Stimulated activated CD8-positive, alpha-beta memory T cell treated with anti-CD3 and anti-CD28 coated beads, Interleukin-15, amount 100 ng/mL, for 1 hour (primary cell): ENCODE data around the gene SLC51B.
A peak's percentile ranks its signal among the peaks of the same experiment; 100 is the strongest.
"Not testable (repeated sequence)": the region's sequence is repeated elsewhere in the genome, so short reads cannot be mapped to it uniquely, and the experiment has no call there.

Experiments
- DNase-seq: peaks from one replicate; pipeline ENCODE4 v3.0.0-alpha.2; 2020; ENCODE audit warnings: low read depth

SLC51B gene

DNA sequence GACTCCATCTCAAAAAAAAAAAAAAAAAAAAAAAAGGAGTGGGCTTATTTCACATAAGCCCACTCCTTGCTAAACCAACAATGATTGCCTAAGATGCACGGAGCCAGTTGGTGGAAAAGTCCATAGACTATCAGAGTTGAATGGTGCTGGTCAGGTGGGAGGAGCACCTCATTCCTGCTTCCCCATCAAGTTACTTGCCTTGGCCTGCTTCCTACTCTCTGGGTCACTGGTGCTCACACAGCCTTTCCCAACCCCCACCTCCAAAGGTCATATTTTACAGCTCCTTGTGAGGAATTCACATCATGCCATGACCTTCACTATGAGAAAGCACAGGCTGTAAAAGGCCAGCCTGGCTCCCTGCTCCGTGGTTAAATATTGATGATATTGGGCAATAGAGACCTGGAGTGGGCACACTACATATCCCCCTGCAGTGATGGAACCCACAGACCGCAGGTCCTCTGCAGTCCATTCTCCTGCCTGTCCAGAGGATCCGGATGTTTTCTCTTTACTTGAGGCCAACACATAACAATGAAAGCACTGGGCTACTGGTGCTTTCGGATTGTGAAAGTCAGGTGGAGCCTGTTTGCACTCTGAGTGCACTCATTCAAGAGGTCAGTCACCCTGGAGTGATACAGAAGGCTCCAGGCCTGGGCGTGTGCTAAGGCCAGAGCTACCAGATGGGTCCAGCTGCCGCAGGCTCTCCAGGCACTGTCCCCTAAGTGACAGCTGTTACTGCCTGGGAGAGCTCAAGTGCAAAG, at the start of gene SLC51B:
TSS of gene SLC51B (plus strand) at position 664 of the 758 bp plus-strand sequence. CDS start 4,618 bp downstream, outside the sequence.
- DNase-seq: no peak

DNA sequence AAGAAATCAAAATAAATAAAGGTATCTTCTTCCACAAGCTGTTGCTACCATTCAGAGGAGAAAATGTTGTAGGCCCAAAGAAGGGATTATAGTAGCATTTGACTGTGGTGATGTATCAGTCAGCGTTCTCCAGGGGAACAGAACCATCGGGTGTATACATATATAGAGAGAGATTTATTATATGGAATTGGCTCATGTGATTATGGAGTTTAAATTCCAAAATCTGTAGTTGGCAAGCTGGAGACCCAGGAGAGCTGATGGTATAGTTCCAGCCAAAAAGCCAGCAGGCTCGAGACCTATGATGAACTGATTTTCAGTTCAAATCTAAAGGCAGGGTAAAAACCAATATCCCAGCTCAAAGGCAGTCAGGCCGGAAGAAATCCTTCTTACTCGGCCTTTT, 48.1 kb upstream of the SLC51B start:
- no peak for DNase-seq

GRCh38 chr15:64997745-64998375, 47.3 kb upstream of the SLC51B start:
- no peak for DNase-seq

DNA sequence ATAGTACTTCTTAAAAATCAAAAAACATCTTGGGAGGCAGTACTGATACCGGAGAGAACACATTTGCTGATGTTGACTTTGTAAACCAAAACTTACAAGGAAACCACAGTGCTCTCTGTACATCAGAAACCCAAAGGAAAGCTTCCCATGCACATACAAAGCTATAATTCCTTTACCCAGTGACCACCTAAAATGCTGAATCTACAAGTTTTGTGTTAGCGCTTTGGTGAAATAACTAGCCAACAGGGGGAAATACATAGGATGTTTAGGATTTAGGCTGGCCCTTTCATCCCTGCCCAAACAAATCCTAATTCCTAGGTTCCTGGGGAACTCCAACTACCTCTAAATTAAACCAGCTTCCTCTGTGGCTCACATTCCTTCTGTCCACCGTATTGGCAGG, 40.2 kb upstream of the SLC51B start:
- no peak for DNase-seq

GRCh38 chr15:65006876-65007275, 38.3 kb upstream of the SLC51B start:
- DNase-seq: no peak

DNA sequence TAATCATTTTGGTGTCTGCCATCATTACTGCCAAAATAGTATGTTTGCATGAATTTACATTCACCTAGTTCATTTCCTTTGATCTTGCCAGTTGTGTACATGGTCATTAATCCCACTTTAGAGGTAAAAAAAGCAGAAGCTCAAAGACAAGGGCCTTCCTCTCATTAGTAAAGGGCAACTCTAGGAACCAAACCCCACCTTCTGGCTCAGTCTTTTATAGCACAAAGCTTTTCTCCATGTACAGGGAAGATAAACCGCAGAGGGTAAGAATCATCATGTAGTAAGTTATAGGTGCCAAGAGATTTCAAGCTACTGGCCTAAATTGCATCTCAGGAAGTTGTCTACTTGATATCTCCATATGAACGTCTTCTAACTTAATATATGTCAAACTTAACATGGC, 36.2 kb upstream of the SLC51B start:
- no peak for DNase-seq

GRCh38 chr15:65011198-65011597, 34.0 kb upstream of the SLC51B start:
- DNase-seq: not testable (repeated sequence)

DNA sequence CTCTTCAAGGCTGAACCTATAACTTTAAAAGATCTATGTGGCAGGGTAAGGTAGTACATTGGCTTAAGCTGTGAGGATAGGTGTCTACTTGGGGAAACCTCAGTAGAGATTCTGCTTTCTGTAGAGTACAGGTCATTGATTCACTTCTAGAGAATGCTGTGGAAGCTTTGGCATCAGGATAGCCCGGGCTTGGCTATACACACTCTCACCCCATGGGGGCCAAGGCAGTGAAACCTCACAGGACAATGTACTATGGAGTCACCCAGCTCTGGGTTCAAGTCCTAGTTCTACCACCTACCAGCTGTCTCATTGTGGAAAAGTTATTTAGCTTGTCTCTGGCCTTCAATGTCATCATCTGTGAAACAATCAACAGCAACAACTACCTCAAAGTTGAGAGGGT, 24.8 kb upstream of the SLC51B start:
- no peak for DNase-seq

- DNase-seq: no peak
These were observed 23.7 kb upstream of the SLC51B start for GRCh38 chr15:65021488-65021887.

DNA sequence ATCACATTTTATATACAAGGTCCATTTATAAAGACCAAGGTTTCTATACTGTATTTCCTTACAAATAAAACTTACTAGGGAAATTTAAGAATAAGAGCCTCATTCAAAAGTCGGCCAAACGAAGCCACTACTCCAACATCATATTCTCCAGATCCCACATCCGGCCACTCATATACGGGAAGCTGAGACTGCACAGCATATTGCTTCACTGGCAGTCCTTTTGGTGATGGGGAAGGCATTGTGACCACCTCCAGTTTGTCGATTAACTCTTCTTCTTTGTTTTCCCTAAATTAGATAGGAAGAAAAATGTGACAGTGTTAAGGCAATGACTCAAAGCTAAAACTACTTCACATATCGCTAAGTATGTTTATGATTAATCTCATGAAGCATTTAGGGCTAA, 18.4 kb upstream of the SLC51B start:
- DNase-seq: no peak

GRCh38 chr15:65027593-65027992, 17.6 kb upstream of the SLC51B start:
- DNase-seq: no peak

DNA sequence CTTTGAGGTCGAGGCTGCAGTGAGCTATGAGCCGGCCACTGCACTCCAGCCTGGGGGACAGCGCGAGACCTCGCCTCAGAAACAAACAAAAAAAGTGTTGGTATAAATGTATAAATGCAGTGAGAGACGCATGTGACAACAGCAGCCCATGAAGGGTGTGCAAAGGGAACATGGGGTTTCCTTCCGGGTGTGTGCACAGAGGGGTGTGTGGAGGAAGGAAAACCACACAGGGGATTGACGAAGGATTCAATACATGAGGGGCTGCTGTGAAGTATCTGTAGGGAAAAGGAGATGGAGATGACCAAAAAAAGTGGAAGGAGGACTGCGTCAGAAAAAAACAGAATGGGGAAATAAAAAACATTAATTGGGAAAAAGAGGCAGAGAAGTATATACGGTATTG, 16.8 kb upstream of the SLC51B start:
- DNase-seq: no peak

GRCh38 chr15:65028921-65029735, 16.1 kb upstream of the SLC51B start, which contains the start of gene MTFMT:
Gene MTFMT (minus strand): TSS chr15:65029639. CDS start chr15:65029613, 26 bp downstream.
- peak; percentile 94 for DNase-seq

DNA sequence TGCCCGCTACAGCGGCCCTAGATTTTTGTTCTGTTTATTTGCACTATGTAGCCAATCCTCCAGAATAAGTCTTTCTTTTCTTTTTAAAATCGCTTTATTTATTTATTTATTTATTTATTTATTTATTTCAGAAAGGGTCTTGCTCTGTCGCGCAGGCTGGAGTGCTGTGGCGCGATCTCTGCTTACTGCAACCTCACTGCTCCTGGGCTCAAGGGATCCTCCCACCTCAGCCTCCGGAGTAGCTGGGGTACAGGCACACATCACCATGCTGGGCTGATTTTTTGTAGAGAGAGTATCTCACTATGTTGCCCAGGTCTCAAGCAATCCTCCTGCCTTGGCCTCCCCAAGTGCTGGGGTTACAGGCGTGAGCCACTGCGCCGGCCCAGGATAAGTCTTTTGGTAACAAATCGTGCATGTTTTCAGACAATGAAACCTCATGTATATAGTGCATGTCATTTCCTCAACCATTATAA, 15.4 kb upstream of the SLC51B start:
- DNase-seq: no peak

DNA sequence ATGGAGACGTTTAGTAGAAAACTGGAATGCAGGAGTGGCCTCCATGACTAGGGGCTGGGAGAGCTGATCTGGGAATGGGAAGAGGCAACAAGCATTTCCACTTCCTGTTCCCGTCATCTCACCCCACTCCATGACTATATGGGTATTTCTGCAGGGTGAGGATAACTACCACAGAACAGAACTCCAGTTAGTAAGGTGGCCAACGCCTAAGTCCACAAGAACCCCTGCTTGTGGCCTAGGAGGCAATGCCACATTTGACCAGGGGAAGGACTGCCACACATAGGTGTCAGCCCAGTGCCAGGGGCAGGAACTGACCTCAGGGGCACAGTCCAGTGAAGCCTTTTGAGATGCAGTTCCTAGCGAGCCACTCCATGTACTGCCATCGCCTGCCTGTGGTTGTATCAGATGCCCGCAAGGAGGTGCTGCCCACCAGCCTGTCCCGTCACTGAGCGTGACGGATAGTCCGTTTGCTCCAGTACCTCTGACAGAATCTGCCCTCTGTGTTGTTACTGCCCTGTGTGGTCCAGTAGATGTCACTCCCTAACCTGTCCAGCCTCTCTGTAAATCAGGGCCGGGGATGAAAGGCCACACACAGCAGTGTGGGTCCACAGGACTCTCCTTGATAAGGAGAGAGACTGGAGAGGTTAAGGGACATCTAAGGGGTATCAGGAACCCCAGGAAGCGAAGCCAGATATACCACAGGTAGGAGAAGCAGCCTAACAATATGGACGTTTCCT, 12.2 kb upstream of the SLC51B start:
- no peak for DNase-seq

DNA sequence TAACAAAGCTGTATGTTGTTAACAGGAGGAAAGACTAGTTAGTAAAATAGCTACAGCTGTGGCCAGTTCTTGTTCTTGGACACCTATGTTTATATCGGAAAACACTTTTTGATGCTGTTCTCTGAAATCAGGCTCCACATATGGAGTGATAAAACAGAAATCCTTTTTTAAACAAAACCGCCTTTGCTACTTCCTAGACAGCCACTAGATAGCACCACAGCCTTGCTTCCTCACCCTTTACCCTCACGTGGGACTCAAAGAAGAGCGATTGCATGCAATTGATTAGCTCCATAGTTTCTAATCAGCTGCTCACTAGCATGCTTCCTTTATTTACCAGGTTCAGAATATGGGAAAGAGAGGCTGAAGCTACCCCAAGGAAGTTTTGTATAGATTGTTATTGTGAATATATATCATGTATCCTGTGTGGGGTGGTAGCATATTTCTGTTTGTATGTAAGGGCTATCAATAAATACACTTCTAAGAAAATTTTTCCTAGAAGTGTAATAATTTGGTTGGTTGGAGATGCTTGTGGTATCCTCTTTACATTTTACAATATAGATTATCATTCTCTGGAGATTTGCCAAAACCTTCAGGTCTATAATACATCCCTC, 11.4 kb upstream of the SLC51B start:
- no peak for DNase-seq

GRCh38 chr15:65034719-65035118, 10.5 kb upstream of the SLC51B start:
- no peak for DNase-seq

DNA sequence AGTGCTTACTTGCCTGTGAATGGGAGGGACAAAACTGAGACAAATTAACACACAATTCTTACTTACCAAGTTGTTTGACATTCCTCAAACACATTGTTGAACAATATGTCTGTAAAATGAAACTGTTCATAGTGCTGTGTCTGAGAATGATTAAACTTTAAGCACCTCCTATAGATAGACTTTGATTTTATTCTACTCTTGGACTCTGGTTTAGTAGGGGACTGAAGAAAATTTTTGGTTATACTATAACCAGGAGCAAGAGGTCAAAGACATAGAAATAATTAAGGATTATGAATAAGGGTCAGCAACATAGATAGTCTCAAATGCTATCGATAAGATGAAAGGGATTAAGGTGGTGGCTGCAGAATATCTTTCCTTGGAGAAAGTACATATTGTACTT, 7.9 kb upstream of the SLC51B start:
- no peak for DNase-seq

DNA sequence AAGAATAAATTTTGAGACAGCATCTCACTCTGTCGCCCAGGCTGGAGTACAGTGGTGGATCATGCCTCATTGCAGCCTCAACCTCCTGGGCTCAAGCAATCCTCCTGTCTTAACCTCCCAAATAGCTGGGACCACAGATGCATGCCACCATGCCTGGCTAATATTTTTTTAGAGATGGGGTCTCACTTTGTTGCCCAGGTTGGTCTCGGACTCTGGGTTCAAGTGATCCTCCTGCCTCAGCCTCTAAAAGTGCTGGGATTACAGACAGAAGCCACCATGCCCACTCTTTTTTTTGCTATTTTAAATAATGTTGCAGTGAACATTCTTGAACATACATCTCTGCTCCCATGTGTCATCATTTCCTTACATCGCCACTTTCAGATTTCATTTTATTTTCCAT, 6.8 kb upstream of the SLC51B start:
- no peak for DNase-seq

DNA sequence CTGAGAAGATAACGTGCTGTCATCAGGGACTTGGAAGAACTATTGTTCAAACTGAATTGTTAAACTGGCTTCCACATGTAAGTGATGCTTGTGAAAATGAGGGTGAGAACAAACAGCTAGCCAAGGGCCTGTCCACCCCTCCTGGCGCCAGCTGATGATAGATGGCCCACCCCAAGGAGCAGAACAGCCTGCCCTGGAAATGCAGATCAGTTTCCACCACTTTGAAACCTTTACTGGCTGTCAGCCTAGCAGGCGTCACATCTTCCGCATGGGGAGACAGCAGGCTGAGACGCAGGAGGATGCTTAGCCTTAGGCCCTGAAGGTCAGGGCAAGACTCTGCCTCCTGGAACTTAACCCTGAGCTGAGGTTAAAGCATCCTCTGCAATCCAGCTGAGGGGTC, 6.4 kb upstream of the SLC51B start:
- DNase-seq: no peak

DNA sequence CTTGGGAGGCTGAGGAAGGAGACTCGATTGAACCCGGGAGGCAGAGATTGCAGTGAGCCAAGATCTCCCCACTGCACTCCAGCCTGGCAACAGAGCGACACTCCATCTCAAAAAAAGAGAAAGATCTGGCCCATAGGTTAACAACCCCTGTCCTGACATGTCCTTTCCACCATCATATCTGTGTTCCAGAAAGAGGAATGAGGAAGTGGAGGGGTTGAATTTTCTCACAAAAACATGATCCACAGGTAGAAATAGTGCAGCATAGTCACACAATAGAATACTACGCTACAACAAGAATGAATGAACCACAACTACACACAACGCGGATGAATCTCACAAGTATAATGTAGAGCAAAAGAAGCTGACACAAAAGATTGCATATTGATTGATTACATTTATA, 4.7 kb upstream of the SLC51B start:
- no peak for DNase-seq

- no peak for DNase-seq
These were observed 3.4 kb upstream of the SLC51B start for GRCh38 chr15:65041787-65042186.
